ENCODE results near the gene EXOC6B. TPM values are rescaled to one million over a fixed set of nuclear protein-coding genes. Genes with fewer than 3 reads are reported as not detected.

EXOC6B gene
- total RNA-seq, 2 experiments from 2014 or later: 16.9 to 17.5 TPM

- Mint-ChIP-seq H3K4me1 (ENCODE audit: low read depth) (no peaks in the 10 kb centered on the region), H3K4me3 (no peak overlapping the region), H3K27ac (no peak overlapping the region), H3K9me3 (peaks cover 5% of the 10 kb centered on the region), H3K36me3 (ENCODE audit: low read depth) (peaks cover 44% of the 10 kb centered on the region), H3K27me3 (no peaks in the 10 kb centered on the region)
- Histone ChIP-seq H3K4me3 (ENCODE audit: low read length) (no peak overlapping the region), H3K27ac (ENCODE audit: low read depth in 1 of 2, low read length in 2 of 2) (no peak overlapping the region), H3K27me3 (ENCODE audit: control insufficient read depth in 1 of 2, insufficient read depth in 2 of 2, low read length in 2 of 2) (no peaks in the 10 kb centered on the region), H3K4me1 (ENCODE audit: insufficient read depth, low read length) (no peaks in the 10 kb centered on the region), H3K36me3 (ENCODE audit: insufficient read depth, low read length) (no peaks in the 10 kb centered on the region), H3K9me3 (ENCODE audit: control insufficient read depth in 1 of 2, insufficient read depth in 1 of 2, low read length in 2 of 2) (no peaks in the 10 kb centered on the region)
- intact Hi-C loops (cut with DNase I, micrococcal nuclease): no loop called here
- ChIA-PET POLR2A (no interaction called here), CTCF (no interaction called here)
- DNase-seq: no peak
- ATAC-seq (ENCODE audit: poor library complexity): no peak
- TF ChIP-seq, protein P1, sequence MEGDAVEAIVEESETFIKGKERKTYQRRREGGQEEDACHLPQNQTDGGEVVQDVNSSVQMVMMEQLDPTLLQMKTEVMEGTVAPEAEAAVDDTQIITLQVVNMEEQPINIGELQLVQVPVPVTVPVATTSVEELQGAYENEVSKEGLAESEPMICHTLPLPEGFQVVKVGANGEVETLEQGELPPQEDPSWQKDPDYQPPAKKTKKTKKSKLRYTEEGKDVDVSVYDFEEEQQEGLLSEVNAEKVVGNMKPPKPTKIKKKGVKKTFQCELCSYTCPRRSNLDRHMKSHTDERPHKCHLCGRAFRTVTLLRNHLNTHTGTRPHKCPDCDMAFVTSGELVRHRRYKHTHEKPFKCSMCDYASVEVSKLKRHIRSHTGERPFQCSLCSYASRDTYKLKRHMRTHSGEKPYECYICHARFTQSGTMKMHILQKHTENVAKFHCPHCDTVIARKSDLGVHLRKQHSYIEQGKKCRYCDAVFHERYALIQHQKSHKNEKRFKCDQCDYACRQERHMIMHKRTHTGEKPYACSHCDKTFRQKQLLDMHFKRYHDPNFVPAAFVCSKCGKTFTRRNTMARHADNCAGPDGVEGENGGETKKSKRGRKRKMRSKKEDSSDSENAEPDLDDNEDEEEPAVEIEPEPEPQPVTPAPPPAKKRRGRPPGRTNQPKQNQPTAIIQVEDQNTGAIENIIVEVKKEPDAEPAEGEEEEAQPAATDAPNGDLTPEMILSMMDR (IDR thresholded peaks at IDR 0.05): no peak
These were observed 19.4 kb downstream of the EXOC6B start for GRCh38 chr2:72806280-72806945.

GRCh38 chr2:72803626-72804320, 22.1 kb downstream of the EXOC6B start:
- ATAC-seq (ENCODE audit: poor library complexity) (no peak), DNase-seq (no peak)
- Histone ChIP-seq H3K27ac (ENCODE audit: low read depth in 1 of 2, low read length in 2 of 2) (no peak overlapping the region), H3K36me3 (ENCODE audit: insufficient read depth, low read length) (no peaks in the 10 kb centered on the region), H3K4me3 (ENCODE audit: low read length) (no peak overlapping the region), H3K27me3 (ENCODE audit: control insufficient read depth in 1 of 2, insufficient read depth in 2 of 2, low read length in 2 of 2) (no peaks in the 10 kb centered on the region), H3K9me3 (ENCODE audit: control insufficient read depth in 1 of 2, insufficient read depth in 1 of 2, low read length in 2 of 2) (no peaks in the 10 kb centered on the region), H3K4me1 (ENCODE audit: insufficient read depth, low read length) (no peaks in the 10 kb centered on the region)
- Mint-ChIP-seq H3K4me3 (no peak overlapping the region), H3K36me3 (ENCODE audit: low read depth) (peaks cover 17% of the 10 kb centered on the region), H3K4me1 (ENCODE audit: low read depth) (no peaks in the 10 kb centered on the region), H3K9me3 (peaks cover 2% of the 10 kb centered on the region), H3K27me3 (no peaks in the 10 kb centered on the region), H3K27ac (no peak overlapping the region)
- TF ChIP-seq, protein P1 (IDR thresholded peaks at IDR 0.05): no peak
- CTCF ChIA-PET: interaction anchor here (0.8 kb wide), 1 partner anchor 17 kb away, joined by 4 read pairs; no protein-coding TSS in a partner anchor
- POLR2A ChIA-PET: no interaction called here
- intact Hi-C loops (cut with DNase I, micrococcal nuclease): no loop called here

DNA sequence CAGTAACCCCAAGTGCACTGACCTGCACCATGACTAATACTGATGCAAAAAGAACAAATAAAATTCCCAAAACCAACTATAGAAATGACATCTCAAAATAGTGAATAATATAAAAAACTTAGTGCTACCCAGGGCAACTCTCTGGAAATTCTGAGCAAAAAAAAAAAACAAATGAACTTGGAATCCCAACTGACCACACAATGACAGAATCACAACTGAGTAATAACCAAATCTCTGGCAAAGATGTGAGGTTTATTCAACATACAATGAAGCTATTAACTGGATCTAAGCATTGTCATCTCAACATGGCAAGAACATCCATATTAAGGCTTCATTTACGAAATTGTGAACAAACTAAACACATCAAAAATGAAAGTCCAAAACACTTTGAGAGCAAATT, 22.7 kb downstream of the EXOC6B start:
- no peak overlapping the region for H3K27ac Mint-ChIP-seq
- ChIA-PET CTCF (interaction anchor here (0.8 kb wide), 1 partner anchor 17 kb away, joined by 4 read pairs; no protein-coding TSS in a partner anchor), POLR2A (no interaction called here)
- intact Hi-C loops (cut with DNase I, micrococcal nuclease): no loop called here
- peaks cover 2% of the 10 kb centered on the region for H3K9me3 Mint-ChIP-seq
- Histone ChIP-seq H3K27me3 (ENCODE audit: control insufficient read depth in 1 of 2, insufficient read depth in 2 of 2, low read length in 2 of 2) (no peaks in the 10 kb centered on the region), H3K27ac (ENCODE audit: low read depth in 1 of 2, low read length in 2 of 2) (no peak overlapping the region), H3K4me3 (ENCODE audit: low read length) (no peak overlapping the region), H3K36me3 (ENCODE audit: insufficient read depth, low read length) (no peaks in the 10 kb centered on the region), H3K9me3 (ENCODE audit: control insufficient read depth in 1 of 2, insufficient read depth in 1 of 2, low read length in 2 of 2) (no peaks in the 10 kb centered on the region), H3K4me1 (ENCODE audit: insufficient read depth, low read length) (no peaks in the 10 kb centered on the region)
- H3K4me1 Mint-ChIP-seq (ENCODE audit: low read depth): no peaks in the 10 kb centered on the region
- H3K4me3 Mint-ChIP-seq: no peak overlapping the region
- DNase-seq: no peak
- peaks cover 13% of the 10 kb centered on the region for H3K36me3 Mint-ChIP-seq (ENCODE audit: low read depth)
- no peak for ATAC-seq (ENCODE audit: poor library complexity)
- no peaks in the 10 kb centered on the region for H3K27me3 Mint-ChIP-seq
- TF ChIP-seq, protein P1 (IDR thresholded peaks at IDR 0.05): no peak
